Glomerular visceral epithelial cell (primary cell): ENCODE data around the gene TP53AIP1.
A peak's percentile ranks its signal among the peaks of the same experiment; 100 is the strongest.

Experiments used
- DNase-seq: peaks from one replicate; pipeline ENCODE4 v3.0.0-alpha.2; 2016; ENCODE audit errors: extremely low spot score

TP53AIP1 gene

GRCh38 chr11:128942817-128943427 lies at the start of gene TP53AIP1:
TSS of gene TP53AIP1 (minus strand) at chr11:128942871. CDS start at chr11:128937818, 5,053 bp downstream.
- DNase-seq, result no peak

- DNase-seq, result no peak
These were observed 45.7 kb upstream of the TP53AIP1 start for GRCh38 chr11:128988242-128988970.

GRCh38 chr11:128985880-128986279 lies 43.2 kb upstream of the TP53AIP1 start:
- DNase-seq, result no peak

GRCh38 chr11:128983023-128983422 lies 40.4 kb upstream of the TP53AIP1 start:
- no peak for DNase-seq

GRCh38 chr11:128981254-128981653 lies 38.6 kb upstream of the TP53AIP1 start:
- DNase-seq, result no peak

GRCh38 chr11:128970598-128971190 lies 28.0 kb upstream of the TP53AIP1 start:
- DNase-seq, result no peak

- no peak for DNase-seq
These were observed 26.2 kb upstream of the TP53AIP1 start for GRCh38 chr11:128968916-128969315.

- DNase-seq, result no peak
These were observed 24.9 kb upstream of the TP53AIP1 start for GRCh38 chr11:128967578-128967977.

GRCh38 chr11:128965485-128965884 lies 22.8 kb upstream of the TP53AIP1 start:
- DNase-seq, result no peak

GRCh38 chr11:128964463-128964930 lies 21.8 kb upstream of the TP53AIP1 start:
- no peak for DNase-seq

GRCh38 chr11:128963744-128964325 lies 21.2 kb upstream of the TP53AIP1 start:
- no peak for DNase-seq

- DNase-seq, result no peak
These were observed 20.2 kb upstream of the TP53AIP1 start for GRCh38 chr11:128962896-128963295.

- DNase-seq, result no peak
These were observed 19.0 kb upstream of the TP53AIP1 start for GRCh38 chr11:128961645-128962044.

- no peak for DNase-seq
These were observed 14.5 kb upstream of the TP53AIP1 start for GRCh38 chr11:128957202-128957482.

GRCh38 chr11:128956401-128957201 lies 13.9 kb upstream of the TP53AIP1 start:
- peak; percentile 61 for DNase-seq

- no peak for DNase-seq
These were observed 13.0 kb upstream of the TP53AIP1 start for GRCh38 chr11:128955636-128956035.

- DNase-seq, result no peak
These were observed 10.5 kb upstream of the TP53AIP1 start for GRCh38 chr11:128953151-128953550.

GRCh38 chr11:128949791-128950454 lies 7.3 kb upstream of the TP53AIP1 start:
- DNase-seq, result no peak

GRCh38 chr11:128948583-128948982 lies 5.9 kb upstream of the TP53AIP1 start:
- DNase-seq, result no peak

- DNase-seq, result no peak
These were observed 5.1 kb upstream of the TP53AIP1 start for GRCh38 chr11:128947773-128948172.

GRCh38 chr11:128946648-128947047 lies 4.0 kb upstream of the TP53AIP1 start:
- DNase-seq, result peak; percentile 31
